GM18858 (cell line): ENCODE measurements around the gene NRN1L.

ENCODE experiments used
- ATAC-seq: cut with Tn5 transposase; IDR thresholded peaks from one replicate; pipeline ENCODE4 v1.9.1; 2021; ENCODE audit not compliant: unreplicated experiment

The NRN1L gene

DNA sequence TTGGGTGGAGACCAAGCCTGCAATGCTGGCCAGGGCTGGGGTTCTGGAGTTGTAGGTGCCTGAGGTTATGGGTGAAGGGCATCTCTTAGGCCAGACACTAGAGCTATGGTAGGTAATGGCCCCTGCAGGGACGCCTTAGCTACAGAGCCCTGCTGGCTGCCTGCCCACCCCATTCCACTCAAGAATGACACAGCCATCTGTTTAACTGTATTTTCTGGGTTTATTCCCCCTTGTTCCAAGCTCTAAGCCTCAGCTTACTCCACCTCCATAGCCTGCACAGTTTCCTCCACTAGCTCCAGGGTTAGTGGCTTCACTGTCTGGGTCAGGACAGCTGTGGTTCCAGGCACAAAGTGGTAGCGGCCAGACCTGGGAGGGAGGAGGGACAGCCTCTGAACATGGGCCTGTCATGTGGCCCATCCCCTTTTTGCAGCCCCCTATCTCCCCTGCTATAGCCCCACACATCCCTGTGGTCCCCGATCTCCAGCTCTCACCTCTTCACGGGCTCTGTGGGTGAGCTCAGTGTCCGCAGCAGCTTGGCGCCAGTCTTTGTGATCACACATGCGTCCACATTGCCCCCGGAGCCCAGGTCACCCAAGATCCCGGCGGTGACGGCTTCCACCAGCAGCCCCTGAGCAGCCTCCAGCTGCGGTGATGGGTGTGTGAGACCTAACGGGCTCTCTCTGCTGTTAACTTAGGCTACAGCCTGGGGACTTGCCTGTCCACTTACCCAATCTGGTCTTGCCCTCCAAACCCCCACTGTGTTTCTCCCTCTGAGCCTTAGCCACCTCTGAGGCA lies 49.8 kb downstream of the NRN1L start:
- no peak for ATAC-seq

GRCh38 chr16:67935101-67935401 lies 50.4 kb downstream of the NRN1L start:
- no peak for ATAC-seq

- ATAC-seq = peak; percentile 89
Measured at GRCh38 chr16:67935402-67936123, 50.9 kb downstream of the NRN1L start.
